GM15510 (cell line): ENCODE measurements around the gene TMEM82.

Experiments used
- POLR2A ChIP-seq: IDR thresholded peaks from 3 replicates; pipeline ENCODE4 v1.6.1; 2011; ENCODE audit warnings: borderline replicate concordance; ENCODE audit not compliant: insufficient read length; ENCODE audit errors: extremely low read depth

TMEM82 gene

GRCh38 chr1:15714406-15715136, 27.7 kb upstream of the TMEM82 start:
- no peak for TF ChIP-seq POLR2A

- TF ChIP-seq POLR2A: no peak
These were observed 24.7 kb upstream of the TMEM82 start for GRCh38 chr1:15717418-15718125.

GRCh38 chr1:15718199-15718601, 24.1 kb upstream of the TMEM82 start:
- TF ChIP-seq POLR2A: no peak

GRCh38 chr1:15719381-15720120, 22.7 kb upstream of the TMEM82 start:
- TF ChIP-seq POLR2A: no peak

GRCh38 chr1:15720861-15721260, 21.4 kb upstream of the TMEM82 start:
- TF ChIP-seq POLR2A: no peak

- TF ChIP-seq POLR2A: no peak
These were observed 19.9 kb upstream of the TMEM82 start for GRCh38 chr1:15722411-15722810.

GRCh38 chr1:15722836-15723532, 19.3 kb upstream of the TMEM82 start:
- no peak for TF ChIP-seq POLR2A

- no peak for TF ChIP-seq POLR2A
These were observed 18.6 kb upstream of the TMEM82 start for GRCh38 chr1:15723631-15724246.

GRCh38 chr1:15724949-15725880, 17.1 kb upstream of the TMEM82 start:
- TF ChIP-seq POLR2A: no peak

- no peak for TF ChIP-seq POLR2A
These were observed 15.8 kb upstream of the TMEM82 start for GRCh38 chr1:15726508-15726907.

- no peak for TF ChIP-seq POLR2A
These were observed 15.3 kb upstream of the TMEM82 start for GRCh38 chr1:15727021-15727420.

GRCh38 chr1:15727424-15727823, 14.9 kb upstream of the TMEM82 start:
- no peak for TF ChIP-seq POLR2A

- no peak for TF ChIP-seq POLR2A
These were observed 14.3 kb upstream of the TMEM82 start for GRCh38 chr1:15727866-15728534.

GRCh38 chr1:15728937-15729657, 13.2 kb upstream of the TMEM82 start:
- no peak for TF ChIP-seq POLR2A
